OCI-LY3 (cell line): ENCODE measurements around the gene GLTP.

Experiments
- H2AFZ ChIP-seq: fragments of 200-600, 300-600 bp; shearing (Covaris generic); 2 replicates; pipeline ENCODE4 v1.6.0; 2014; ENCODE audit warnings: antibody characterized with exemption, low read depth, low read length
- H3K27ac ChIP-seq: fragments of 200-600, 300-600 bp; sonication (generic); 2 replicates; pipeline ENCODE4 v1.5.1; 2014; ENCODE audit warnings: mild to moderate bottlenecking, low read length, moderate library complexity, mixed read lengths
- H3K27me3 ChIP-seq: fragments of 200-600, 300-600 bp; sonication (generic); 2 replicates; pipeline ENCODE4 v1.6.1; 2014; ENCODE audit warnings: low read depth, low read length, mixed read lengths
- H3K36me3 ChIP-seq: fragments of 200-600, 300-600 bp; sonication (generic); replicated peaks from 2 replicates; pipeline ENCODE3; 2014; ENCODE audit warnings: low read depth, low read length, mixed read lengths
- H3K4me1 ChIP-seq: fragments of 300-600, 200-600 bp; sonication (generic); 2 replicates; pipeline ENCODE4 v1.6.1; 2014; ENCODE audit warnings: low read length, mixed read lengths
- H3K4me2 ChIP-seq: fragments of 200-600, 300-600 bp; sonication (generic); 2 replicates; pipeline ENCODE4 v1.6.1; 2014; ENCODE audit warnings: low read length, mixed read lengths
- H3K4me3 ChIP-seq: fragments of 300-600, 200-600 bp; sonication (generic); 2 replicates; pipeline ENCODE4 v1.5.1; 2014; ENCODE audit warnings: antibody characterized with exemption, mild to moderate bottlenecking, low read length, moderate library complexity
- H3K79me2 ChIP-seq: fragments of 300-600, 200-600 bp; shearing (Covaris generic); 2 replicates; pipeline ENCODE4 v1.6.1; 2014; ENCODE audit warnings: mild to moderate bottlenecking, low read length, mixed read lengths
- H3K9ac ChIP-seq: fragments of 300-600, 200-600 bp; shearing (Covaris generic); 2 replicates; pipeline ENCODE4 v1.6.0; 2014; ENCODE audit warnings: mild to moderate bottlenecking, low read length, moderate library complexity
- H3K9me3 ChIP-seq: fragments of 200-600, 300-600 bp; shearing (Covaris generic); 2 replicates; pipeline ENCODE4 v1.6.1; 2014; ENCODE audit warnings: low read length, mixed read lengths; ENCODE audit not compliant: insufficient read depth
- H4K20me1 ChIP-seq: fragments of 200-600, 300-600 bp; sonication (generic); 2 replicates; pipeline ENCODE4 v1.6.1; 2016; ENCODE audit warnings: low read length, mixed read lengths; ENCODE audit not compliant: insufficient read depth
- CTCF ChIP-seq: fragments of 200-600, 300-600 bp; sonication (generic); IDR thresholded peaks from 2 replicates; pipeline ENCODE4 v1.5.1; 2014; ENCODE audit warnings: antibody characterized with exemption, low read length, low read depth
- EZH2phosphoT487 ChIP-seq: fragments of 200-600 bp; shearing (Covaris generic); IDR thresholded peaks from 2 replicates; pipeline ENCODE4 v1.6.1; 2018; ENCODE audit warnings: antibody characterized with exemption, mixed run types, low read depth

GLTP gene

GRCh38 chr12:109910969-109911348 lies 30.6 kb upstream of the GLTP start:
- H3K4me3 ChIP-seq = no peak overlapping the region
- H2AFZ ChIP-seq = no peak overlapping the region
- TF ChIP-seq EZH2phosphoT487 = no peak
- TF ChIP-seq CTCF = peak; percentile 12; the same call in 1 of the 2 replicates
- H3K27me3 ChIP-seq = no peaks in the 10 kb centered on the region
- no peaks in the 10 kb centered on the region for H3K79me2 ChIP-seq
- peaks cover 57% of the 10 kb centered on the region for H3K36me3 ChIP-seq
- H3K4me2 ChIP-seq = no peak overlapping the region
- H3K9me3 ChIP-seq = no peaks in the 10 kb centered on the region
- no peaks in the 10 kb centered on the region for H4K20me1 ChIP-seq
- no peak overlapping the region for H3K27ac ChIP-seq
- H3K4me1 ChIP-seq = no peaks in the 10 kb centered on the region
- no peak overlapping the region for H3K9ac ChIP-seq

- Histone ChIP-seq H3K9ac (no peak overlapping the region), H3K36me3 (peaks cover 59% of the 10 kb centered on the region), H3K79me2 (no peaks in the 10 kb centered on the region), H3K4me3 (no peak overlapping the region), H3K27ac (no peak overlapping the region), H3K4me1 (no peaks in the 10 kb centered on the region), H2AFZ (no peak overlapping the region), H3K4me2 (no peak overlapping the region), H4K20me1 (no peaks in the 10 kb centered on the region), H3K9me3 (no peaks in the 10 kb centered on the region), H3K27me3 (no peaks in the 10 kb centered on the region)
- TF ChIP-seq CTCF (no peak), EZH2phosphoT487 (no peak)
These were observed 30.1 kb upstream of the GLTP start for GRCh38 chr12:109910254-109910968.

- Histone ChIP-seq H3K36me3 (peaks cover 56% of the 10 kb centered on the region), H3K27ac (no peak overlapping the region), H4K20me1 (no peaks in the 10 kb centered on the region), H3K4me3 (no peak overlapping the region), H3K27me3 (no peaks in the 10 kb centered on the region), H3K9ac (no peak overlapping the region), H3K79me2 (peaks cover 25% of the 10 kb centered on the region), H3K4me2 (no peak overlapping the region), H3K9me3 (no peaks in the 10 kb centered on the region), H3K4me1 (peaks cover 6% of the 10 kb centered on the region), H2AFZ (no peak overlapping the region)
- no peak for TF ChIP-seq CTCF
- no peak for TF ChIP-seq EZH2phosphoT487
These were observed 25.0 kb upstream of the GLTP start for GRCh38 chr12:109905301-109905700.

- H3K79me2 ChIP-seq = peaks cover 27% of the 10 kb centered on the region
- H3K9me3 ChIP-seq = no peaks in the 10 kb centered on the region
- no peak overlapping the region for H3K9ac ChIP-seq
- no peaks in the 10 kb centered on the region for H3K27me3 ChIP-seq
- H3K36me3 ChIP-seq = peaks cover 42% of the 10 kb centered on the region
- no peak overlapping the region for H3K4me2 ChIP-seq
- TF ChIP-seq CTCF (no peak), EZH2phosphoT487 (no peak)
- H3K27ac ChIP-seq = no peak overlapping the region
- peaks cover 12% of the 10 kb centered on the region for H3K4me1 ChIP-seq
- no peaks in the 10 kb centered on the region for H4K20me1 ChIP-seq
- H3K4me3 ChIP-seq = no peak overlapping the region
- H2AFZ ChIP-seq = no peak overlapping the region
These were observed 22.6 kb upstream of the GLTP start for GRCh38 chr12:109902891-109903418.
